HCT116 (cell line): Measurements from ENCODE around the gene GNG12. TPM values are rescaled to one million over a fixed set of nuclear protein-coding genes. Genes with fewer than 3 reads are reported as not detected.
A peak's percentile ranks its signal among the peaks of the same experiment; 100 is the strongest.

ENCODE experiments used
- ATAC-seq: fragments of 200-7000 bp; cut with Tn5 transposase; 2 replicates; pipeline ENCODE4 v1.9.1; 2020; ENCODE audit warnings: mild to moderate bottlenecking, moderate library complexity
- BruUV-seq: library from RNA; stranded (reverse); fragments of 400-500 nt; replicated peaks from 2 replicates; lab custom pipeline; 2021; lab: Mats Ljungman, UMichigan
- CTCF ChIA-PET: fragments of 300-600 bp; sonication (Branson Sonifier 250); formaldehyde crosslinking; loops from one replicate; lab custom pipeline; 2021; ENCODE audit warnings: antibody characterized with exemption; lab: Charles Lee
- POLR2A ChIA-PET: fragments of 300-600, 350-600 bp; sonication (Branson Sonifier 250); formaldehyde crosslinking; loops from one replicate; lab custom pipeline; 2021; ENCODE audit warnings: antibody characterized with exemption; lab: Charles Lee
- RAD21 ChIA-PET, 2 experiments: fragments of 300-600 bp; sonication (Branson Sonifier 250); formaldehyde crosslinking; loops; one replicate each; lab custom pipeline; 2023; ENCODE audit warnings: low total read pairs in 2 of 2; ENCODE audit not compliant: uncharacterized antibody in 2 of 2, unreplicated experiment in 2 of 2, low non-redundant PET in 1 of 2; lab: Charles Lee
- DNase-seq: peaks from one replicate; pipeline ENCODE4 v3.0.0-alpha.2; 2010; ENCODE audit warnings: low read depth, low spot score
- H2AFZ ChIP-seq: fragments of 200-600 bp; shearing (Covaris generic), sonication (generic); 2 replicates; pipeline ENCODE4 v1.6.1; 2017; ENCODE audit warnings: low read depth, mixed run types, mixed read lengths, antibody characterized with exemption, low read length; ENCODE audit not compliant: poor library complexity, severe bottlenecking
- H3K27ac ChIP-seq: 2 replicates; pipeline ENCODE4 v1.5.1; 2012; ENCODE audit warnings: low read depth, low read length
- H3K27me3 ChIP-seq: fragments of 200-600 bp; sonication (generic); 2 replicates; pipeline ENCODE4 v1.6.1; 2016; ENCODE audit warnings: mixed run types, low read length, mixed read lengths; ENCODE audit not compliant: insufficient read depth
- H3K36me3 ChIP-seq, 2 experiments: fragments of 200-500 bp in 1 of 2; fragments of 200-600 bp in 1 of 2; sonication (Bioruptor generic) in 1 of 2; sonication (generic) in 1 of 2; 2 replicates each; pipeline versions ENCODE4 v1.5.1 to v1.6.1; 2014 to 2016; ENCODE audit warnings: low read length in 2 of 2, inconsistent platforms in 1 of 2, mixed read lengths in 1 of 2, mixed run types in 1 of 2; ENCODE audit not compliant: insufficient read depth in 2 of 2, control insufficient read depth in 1 of 2
- H3K4me1 ChIP-seq, 2 experiments: fragments of 200-600 bp in 1 of 2; sonication (generic) in 1 of 2; 2 replicates each; pipeline versions ENCODE4 v1.5.1 to v1.6.1; 2012 to 2017; ENCODE audit warnings: low read length in 2 of 2, inconsistent platforms in 1 of 2, mild to moderate bottlenecking in 1 of 2, mixed read lengths in 1 of 2, mixed run types in 1 of 2, moderate library complexity in 1 of 2; ENCODE audit not compliant: insufficient read depth in 2 of 2, control insufficient read depth in 1 of 2
- H3K4me2 ChIP-seq: fragments of 200-600 bp; sonication (generic); 2 replicates; pipeline ENCODE4 v1.6.1; 2017; ENCODE audit warnings: mixed run types, low read length, mixed read lengths
- H3K4me3 ChIP-seq, 2 experiments: fragments of 200-600 bp in 1 of 2; sonication (generic) in 1 of 2; replicated peaks in 1 of 2; 2 replicates each; pipeline ENCODE4 v1.5.1; 2011 to 2016; ENCODE audit warnings: low read length in 2 of 2, control low read depth in 1 of 2, low read depth in 1 of 2, mild to moderate bottlenecking in 1 of 2, mixed read lengths in 1 of 2, mixed run types in 1 of 2
- H3K79me2 ChIP-seq: fragments of 200-600 bp; sonication (generic); 2 replicates; pipeline ENCODE4 v1.6.1; 2017; ENCODE audit warnings: mild to moderate bottlenecking, mixed run types, low read length, moderate library complexity, mixed read lengths; ENCODE audit not compliant: insufficient read depth
- H3K9ac ChIP-seq: fragments of 200-600 bp; sonication (generic); 2 replicates; pipeline ENCODE4 v1.6.1; 2016; ENCODE audit warnings: low read length, mixed read lengths
- H3K9me2 ChIP-seq: fragments of 200-600 bp; sonication (generic), shearing (Covaris generic); 2 replicates; pipeline ENCODE4 v1.6.1; 2017; ENCODE audit warnings: mixed run types, mild to moderate bottlenecking, moderate library complexity; ENCODE audit not compliant: insufficient read depth
- H3K9me3 ChIP-seq, 2 experiments: fragments of 200-500 bp in 1 of 2; fragments of 200-600 bp in 1 of 2; sonication (Bioruptor generic) in 1 of 2; sonication (generic) in 1 of 2; 2 replicates each; pipeline ENCODE4 v1.6.1; 2014 to 2017; ENCODE audit warnings: low read length in 2 of 2, mixed read lengths in 2 of 2, inconsistent platforms in 1 of 2, low read depth in 1 of 2, mild to moderate bottlenecking in 1 of 2, mixed run types in 1 of 2, moderate library complexity in 1 of 2; ENCODE audit not compliant: control insufficient read depth in 1 of 2, insufficient read depth in 1 of 2
- H4K20me1 ChIP-seq: fragments of 200-600 bp; sonication (generic), shearing (Covaris generic); 2 replicates; pipeline ENCODE4 v1.6.1; 2017; ENCODE audit warnings: mixed run types, mild to moderate bottlenecking, moderate library complexity; ENCODE audit not compliant: insufficient read depth
- RAD21 ChIP-seq: IDR thresholded peaks from 2 replicates; pipeline ENCODE4 v1.6.1; 2012; ENCODE audit warnings: low read depth, mild to moderate bottlenecking
- YY1 ChIP-seq: IDR thresholded peaks from 2 replicates; pipeline ENCODE4 v1.6.1; 2011; ENCODE audit warnings: low read length, low read depth, moderate library complexity, mild to moderate bottlenecking; ENCODE audit not compliant: insufficient replicate concordance; ENCODE audit errors: extremely low read depth
- intact Hi-C: fragments of 100-400 bp; cut with micrococcal nuclease; formaldehyde crosslinking; loops from 2 replicates; pipeline ENCODE4 v1.10.0; 2022
- total RNA-seq: library from RNA; stranded (reverse); gene quantifications from one replicate; pipeline ENCODE4 v1.2.1, GENCODE V29; 2021; ENCODE audit not compliant: unreplicated experiment
- TF ChIP-seq, protein P1 (sequence below), 3 experiments: fragments of 200-600 bp in 1 of 3; sonication (generic) in 1 of 3; IDR thresholded peaks in 2 of 3; conservative IDR thresholded peaks in 1 of 3; 2 replicates each; pipeline ENCODE4 v1.5.1; 2012 to 2017; ENCODE audit warnings: low read depth in 2 of 3, low read length in 2 of 3, antibody characterized with exemption in 1 of 3, borderline replicate concordance in 1 of 3, control low read depth in 1 of 3, mild to moderate bottlenecking in 1 of 3, mixed read lengths in 1 of 3, mixed run types in 1 of 3, moderate library complexity in 1 of 3; ENCODE audit not compliant: insufficient read depth in 1 of 3
- TF ChIP-seq, protein P2 (sequence below): IDR thresholded peaks from 2 replicates; pipeline ENCODE4 v1.6.1; 2012
- TF ChIP-seq, protein P3 (sequence below): IDR thresholded peaks from 2 replicates; pipeline ENCODE4 v1.6.1; 2012

GNG12 gene
- total RNA-seq, 1 experiment from 2014 or later: 49.6 TPM

DNA sequence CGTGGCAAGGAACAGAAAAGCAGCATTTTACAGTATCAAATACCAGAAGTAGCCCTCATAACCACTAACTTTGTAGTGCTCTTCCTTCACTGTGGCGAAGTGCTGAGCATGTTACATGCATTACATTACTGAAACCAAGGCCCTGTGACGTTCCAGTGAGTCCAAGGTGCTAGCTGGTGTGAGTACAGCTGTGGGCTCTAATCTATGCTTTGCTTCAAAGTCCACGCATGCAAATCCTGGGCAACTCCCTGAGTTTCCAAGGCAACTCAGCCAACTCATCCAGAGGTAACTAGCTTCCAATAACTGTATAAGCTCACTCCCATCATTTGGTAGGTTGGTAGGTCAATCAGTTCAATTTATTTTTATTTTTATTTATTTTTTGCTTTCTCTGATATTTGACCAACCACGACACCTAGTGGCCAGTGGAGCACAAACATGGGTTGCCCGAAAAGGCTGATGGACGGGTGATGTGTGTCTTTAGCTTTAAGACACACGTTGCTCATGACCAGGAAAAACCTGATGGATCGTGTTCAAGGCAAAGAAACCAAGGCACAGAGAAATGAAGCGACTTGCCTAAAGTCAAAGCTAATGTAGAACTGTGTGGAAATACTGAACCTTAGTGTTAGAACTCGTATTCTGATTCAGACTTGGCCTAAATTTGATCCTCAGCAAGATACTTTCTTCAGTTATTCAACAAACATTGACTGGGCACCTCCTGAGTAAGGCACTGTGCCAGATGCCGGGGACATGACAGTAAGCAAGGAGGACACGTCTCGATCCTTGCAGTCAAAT lies 73.0 kb downstream of the GNG12 start:
- RAD21 ChIA-PET: interaction anchor here (0.6 to 1.9 kb wide), 19 partner anchors 8 to 236 kb away, joined by 3 to 17 read pairs (median 5); partner anchors contain the start of gene GADD45A (in 1 of the 2)
- peak overlapping the region; percentile 49 for H3K4me2 ChIP-seq
- BruUV-seq: no TSS peak
- H3K9ac ChIP-seq: no peak overlapping the region
- H3K4me3 ChIP-seq: no peak overlapping the region
- no peaks in the 10 kb centered on the region for H3K36me3 ChIP-seq
- DNase-seq (peak; percentile 54), ATAC-seq (peak; percentile 91)
- peak overlapping the region; percentile 13 for H2AFZ ChIP-seq
- CTCF ChIA-PET: interaction anchor here (0.7 to 4.9 kb wide), 37 partner anchors 8 to 356 kb away, joined by 3 to 149 read pairs (median 4); partner anchors contain the start of gene GADD45A
- H3K79me2 ChIP-seq: no peaks in the 10 kb centered on the region; the same call in 1 of the 2 replicates
- intact Hi-C loops: loop anchor here (1.0 kb wide), 2 partner anchors 199 to 228 kb away; no protein-coding TSS in a partner anchor
- TF ChIP-seq YY1: peak; percentile 25
- peak; percentile 97 for TF ChIP-seq RAD21
- TF ChIP-seq, protein P1, sequence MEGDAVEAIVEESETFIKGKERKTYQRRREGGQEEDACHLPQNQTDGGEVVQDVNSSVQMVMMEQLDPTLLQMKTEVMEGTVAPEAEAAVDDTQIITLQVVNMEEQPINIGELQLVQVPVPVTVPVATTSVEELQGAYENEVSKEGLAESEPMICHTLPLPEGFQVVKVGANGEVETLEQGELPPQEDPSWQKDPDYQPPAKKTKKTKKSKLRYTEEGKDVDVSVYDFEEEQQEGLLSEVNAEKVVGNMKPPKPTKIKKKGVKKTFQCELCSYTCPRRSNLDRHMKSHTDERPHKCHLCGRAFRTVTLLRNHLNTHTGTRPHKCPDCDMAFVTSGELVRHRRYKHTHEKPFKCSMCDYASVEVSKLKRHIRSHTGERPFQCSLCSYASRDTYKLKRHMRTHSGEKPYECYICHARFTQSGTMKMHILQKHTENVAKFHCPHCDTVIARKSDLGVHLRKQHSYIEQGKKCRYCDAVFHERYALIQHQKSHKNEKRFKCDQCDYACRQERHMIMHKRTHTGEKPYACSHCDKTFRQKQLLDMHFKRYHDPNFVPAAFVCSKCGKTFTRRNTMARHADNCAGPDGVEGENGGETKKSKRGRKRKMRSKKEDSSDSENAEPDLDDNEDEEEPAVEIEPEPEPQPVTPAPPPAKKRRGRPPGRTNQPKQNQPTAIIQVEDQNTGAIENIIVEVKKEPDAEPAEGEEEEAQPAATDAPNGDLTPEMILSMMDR (IDR thresholded peaks at IDR 0.05 in 2 of 3, conservative IDR thresholded peaks at IDR 0.05 in 1 of 3; ENCODE audit: borderline replicate concordance in 1 of 3, insufficient read depth in 1 of 3, low read depth in 2 of 3, low read length in 2 of 3): peak; percentile 74 to 93 (median 79)
- TF ChIP-seq, protein P2, sequence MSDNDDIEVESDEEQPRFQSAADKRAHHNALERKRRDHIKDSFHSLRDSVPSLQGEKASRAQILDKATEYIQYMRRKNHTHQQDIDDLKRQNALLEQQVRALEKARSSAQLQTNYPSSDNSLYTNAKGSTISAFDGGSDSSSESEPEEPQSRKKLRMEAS: 0 out of 2 replicates have a peak, but pooled peaks have one; percentile 21
- TF ChIP-seq, protein P3, sequence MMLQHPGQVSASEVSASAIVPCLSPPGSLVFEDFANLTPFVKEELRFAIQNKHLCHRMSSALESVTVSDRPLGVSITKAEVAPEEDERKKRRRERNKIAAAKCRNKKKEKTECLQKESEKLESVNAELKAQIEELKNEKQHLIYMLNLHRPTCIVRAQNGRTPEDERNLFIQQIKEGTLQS: no peak
- H3K9me3 ChIP-seq: no peaks in the 10 kb centered on the region
- POLR2A ChIA-PET: interaction anchor here (0.7 to 1.8 kb wide), 9 partner anchors 59 to 236 kb away, joined by 3 to 9 read pairs (median 4); no protein-coding TSS in a partner anchor
- no peaks in the 10 kb centered on the region for H3K9me2 ChIP-seq
- H3K27ac ChIP-seq: no peak overlapping the region
- H3K27me3 ChIP-seq: no peaks in the 10 kb centered on the region
- no peaks in the 10 kb centered on the region for H4K20me1 ChIP-seq
- H3K4me1 ChIP-seq: peaks cover 8 to 17% of the 10 kb centered on the region in 2 experiments; a peak in 3 of 4 replicates
